ENCODE results near the gene DNAH8.
A peak's percentile ranks its signal among the peaks of the same experiment; 100 is the strongest.

DNAH8 gene

DNA sequence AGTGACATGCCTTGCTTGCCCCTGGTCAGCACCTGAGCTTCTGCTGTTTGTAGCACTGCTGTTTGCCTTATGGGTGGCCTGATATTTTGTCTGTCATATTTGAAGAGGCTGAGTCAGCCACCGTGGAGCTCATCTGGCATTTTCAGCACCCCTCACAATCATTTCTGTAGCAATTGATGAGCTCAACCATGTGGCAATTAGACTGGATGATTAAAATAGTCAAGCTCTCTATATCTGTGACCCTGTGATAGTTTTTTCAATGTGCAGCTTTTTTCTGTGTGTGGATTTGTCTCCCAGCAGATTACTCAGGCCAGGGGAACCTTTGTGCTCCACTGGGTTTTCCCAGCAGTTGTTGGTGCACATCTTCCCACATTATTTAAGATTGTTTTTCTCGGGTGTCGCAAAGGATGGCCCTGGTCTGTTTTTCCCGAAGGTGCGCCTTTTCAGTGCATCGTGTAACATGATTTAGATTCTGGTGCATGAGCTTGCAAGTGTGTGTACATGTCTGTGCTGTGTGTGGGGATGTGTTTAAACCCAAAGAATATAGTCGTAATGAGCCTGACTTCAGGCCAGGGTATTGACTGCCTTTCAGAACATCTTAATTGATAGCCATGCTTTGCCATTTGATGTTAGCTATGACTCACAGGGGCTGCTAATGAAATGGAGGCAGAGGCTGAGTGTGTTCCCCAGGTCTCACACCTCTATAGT lies 301.9 kb downstream of the DNAH8 start:
- DNase-seq (ENCODE audit: low read depth in 2 of 2): no peak

DNA sequence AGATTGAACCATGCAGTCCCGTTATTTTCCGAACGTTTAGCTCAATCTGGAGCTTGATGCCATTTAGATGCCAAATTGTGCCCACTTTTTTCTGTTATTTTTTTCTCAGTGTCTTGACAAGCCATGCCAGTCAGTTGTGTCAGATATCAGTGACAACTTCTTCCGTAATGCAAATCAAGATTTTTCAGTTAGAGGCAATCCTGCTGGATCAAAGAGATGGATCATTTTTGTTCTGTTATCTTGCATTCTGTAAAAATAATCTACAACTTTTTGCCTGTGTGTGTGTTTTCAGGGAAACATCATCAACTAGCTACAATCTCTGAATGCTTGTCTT lies 302.4 kb downstream of the DNAH8 start:
- DNase-seq (ENCODE audit: low read depth in 2 of 2): no peak

DNA sequence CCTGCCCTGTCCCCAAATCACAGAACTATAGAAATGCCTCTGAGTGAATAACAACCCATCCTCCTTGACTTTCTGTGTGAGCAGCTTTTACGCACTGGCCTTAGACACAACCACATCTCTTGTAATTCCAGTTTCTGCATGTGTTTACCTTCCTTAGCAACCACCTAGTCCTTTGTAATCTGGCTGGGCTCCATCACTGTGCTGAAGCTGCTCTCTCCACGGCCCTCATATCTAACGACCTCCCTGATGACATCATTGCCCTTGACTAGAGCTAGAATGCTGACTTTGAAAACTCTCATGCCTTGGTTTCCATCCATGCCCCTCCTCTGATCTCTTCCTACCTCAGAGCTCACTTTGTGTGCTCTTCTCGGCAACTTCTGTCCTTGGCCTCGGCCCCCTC lies 303.0 kb downstream of the DNAH8 start:
- no peak for DNase-seq (ENCODE audit: low read depth in 2 of 2)

DNA sequence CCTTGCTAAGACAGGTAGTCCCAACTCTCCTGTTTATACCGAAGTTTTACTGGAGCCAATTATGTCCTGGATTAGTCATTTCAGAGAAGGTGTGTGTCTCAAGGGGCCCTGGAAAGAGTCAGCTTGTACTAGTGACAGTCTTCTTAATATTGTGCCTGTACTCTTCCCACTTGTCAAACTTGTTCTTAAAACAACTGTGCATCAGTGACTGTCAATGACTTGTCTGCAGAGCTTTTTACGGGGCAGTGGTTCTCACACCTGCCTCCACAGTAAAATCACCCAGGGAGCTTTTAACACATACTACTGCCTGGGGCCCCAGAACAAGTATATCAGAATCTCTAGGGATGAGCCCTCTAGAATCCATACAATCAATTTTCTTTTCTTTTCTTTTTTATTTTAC lies 305.0 kb downstream of the DNAH8 start:
- DNase-seq (ENCODE audit: low read depth in 2 of 2): no peak

DNA sequence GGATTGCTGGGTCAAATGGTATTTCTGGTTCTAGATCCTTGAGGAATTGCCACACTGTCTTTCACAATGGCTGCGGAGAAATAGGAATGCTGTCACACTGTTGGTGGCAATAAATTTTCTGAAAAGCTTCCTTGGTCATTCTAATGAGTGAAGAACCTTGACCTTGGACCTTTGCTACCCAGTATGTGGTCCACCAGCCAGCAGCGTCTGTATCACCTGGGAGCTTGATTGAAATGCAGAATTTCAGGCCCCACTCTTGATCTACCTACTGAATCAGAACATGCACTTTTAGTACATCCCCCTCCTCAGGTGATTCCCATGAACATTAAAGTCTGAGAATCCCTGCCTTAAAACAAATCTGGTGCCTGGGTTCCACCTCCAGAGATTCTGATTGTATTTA lies 305.9 kb downstream of the DNAH8 start:
- no peak for DNase-seq (ENCODE audit: low read depth in 2 of 2)

DNA sequence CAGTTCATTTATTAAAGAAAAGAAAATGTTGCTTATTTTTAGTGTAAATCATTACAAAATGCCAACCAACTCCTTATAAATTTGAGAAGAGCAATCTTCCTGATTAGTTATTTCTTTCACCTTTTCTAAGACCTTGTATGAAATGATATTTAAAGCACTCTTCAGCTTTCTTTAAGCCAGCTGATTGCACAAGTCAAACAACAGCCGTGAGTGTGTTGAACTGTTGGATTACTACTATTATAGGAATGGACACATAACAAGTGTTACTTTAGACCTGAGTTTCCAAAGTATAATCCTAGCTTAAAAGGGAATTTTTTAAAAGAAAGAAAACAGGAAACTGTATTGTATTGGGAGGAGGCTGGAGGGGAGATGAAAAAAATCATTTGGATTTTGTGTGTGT lies 306.7 kb downstream of the DNAH8 start:
- DNase-seq (ENCODE audit: low read depth in 2 of 2): no peak

DNA sequence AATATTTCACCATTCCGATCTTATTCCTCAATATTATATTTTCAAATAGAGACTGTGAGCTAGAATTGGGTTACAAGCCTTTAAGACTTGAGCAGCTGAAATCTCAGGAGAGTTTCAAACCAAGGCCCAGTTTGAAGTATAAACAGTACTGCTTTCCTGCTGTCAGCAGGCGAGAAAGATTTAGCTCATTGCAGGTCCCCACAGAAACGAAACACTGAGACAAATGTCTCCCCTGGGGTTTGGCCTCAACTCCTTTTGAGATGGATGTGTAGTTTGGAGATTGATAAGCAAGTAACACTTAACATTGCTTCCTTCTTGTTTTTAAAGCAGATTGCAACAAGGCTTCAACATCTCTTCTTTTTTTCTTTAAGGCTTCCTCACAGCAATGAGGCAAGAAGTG lies 311.1 kb downstream of the DNAH8 start:
- DNase-seq (ENCODE audit: low read depth in 2 of 2): no peak

DNA sequence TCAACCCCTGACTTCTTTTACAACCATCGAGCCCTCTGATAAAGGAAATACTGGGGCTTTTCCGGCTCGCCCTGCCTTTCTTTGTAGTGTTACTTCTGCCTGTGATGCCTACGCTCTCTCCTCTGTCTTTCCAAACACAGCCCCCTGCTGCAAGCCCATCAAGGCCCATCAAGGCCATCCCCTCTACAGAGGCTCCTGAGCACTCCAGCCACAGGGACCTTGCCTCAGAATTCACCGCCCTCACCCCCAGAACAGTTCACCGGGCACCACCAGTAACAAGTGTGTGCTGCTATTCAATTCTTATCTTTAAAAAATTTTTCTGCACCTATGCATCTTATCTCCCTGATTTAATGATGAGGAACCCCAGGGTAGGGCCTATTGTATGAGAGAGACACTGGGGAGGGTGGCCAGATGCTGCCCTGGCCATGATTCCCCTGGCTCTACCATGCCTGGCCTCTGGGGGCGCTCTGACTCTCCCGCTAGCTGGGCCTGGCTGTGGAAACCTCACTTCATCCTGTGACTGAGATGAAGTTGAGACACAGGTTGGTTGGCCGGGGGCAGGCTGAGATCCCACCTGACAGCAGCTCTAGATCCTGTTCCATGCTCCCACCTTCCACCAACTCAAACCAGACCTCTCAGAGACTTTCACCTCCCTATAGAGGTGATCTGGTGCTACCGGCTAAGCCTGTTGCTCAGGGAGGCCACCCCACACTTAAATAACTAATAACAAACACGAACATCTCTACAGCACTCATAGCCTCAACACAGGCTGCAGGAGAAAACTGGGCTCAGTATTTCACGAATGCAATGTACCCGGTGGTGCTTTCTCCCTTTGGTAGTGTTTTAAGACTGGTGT lies 314.3 kb downstream of the DNAH8 start:
- peak; percentile 51 to 52 for DNase-seq (ENCODE audit: low read depth in 2 of 2)

DNA sequence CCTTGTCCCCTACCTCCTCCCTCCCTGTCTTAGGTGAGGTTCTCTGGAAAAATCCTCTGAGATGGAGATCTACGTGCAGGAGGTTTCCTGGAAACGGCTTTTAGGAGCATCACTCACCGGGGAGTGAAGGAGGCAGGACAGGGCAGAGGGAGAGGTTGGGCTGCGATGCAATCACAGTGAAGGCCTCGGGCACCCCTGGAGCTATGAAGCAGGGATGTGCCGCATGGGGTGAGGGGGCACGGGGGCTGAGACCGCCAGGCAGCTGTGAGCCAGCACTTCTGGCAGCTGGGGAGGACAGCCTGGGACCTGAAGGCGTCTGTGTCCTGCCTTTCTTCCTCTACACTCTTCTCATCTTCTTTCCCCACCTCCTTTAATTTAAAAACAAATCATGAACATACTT lies 320.6 kb downstream of the DNAH8 start:
- no peak for DNase-seq (ENCODE audit: low read depth in 2 of 2)

DNA sequence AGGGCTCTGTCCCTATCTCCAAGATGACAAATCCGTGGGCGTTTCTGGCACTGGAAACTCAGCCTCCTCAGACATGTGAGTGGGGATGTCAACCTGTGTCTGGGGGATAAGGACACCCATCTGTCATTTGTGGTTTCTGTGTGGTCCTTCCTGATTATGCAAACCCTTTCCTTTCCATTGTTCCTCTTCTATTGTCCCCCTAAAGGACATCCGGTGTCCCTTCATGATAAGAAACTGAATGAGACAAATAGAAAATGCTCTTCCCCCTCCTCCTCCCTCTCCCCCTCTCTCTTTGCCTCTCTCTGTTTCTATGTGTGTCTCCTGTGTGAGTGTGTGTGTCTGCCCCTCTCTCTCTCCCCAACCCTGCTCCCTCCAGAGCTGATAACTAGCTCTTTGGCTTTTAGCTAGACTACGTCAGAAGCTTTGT lies 322.0 kb downstream of the DNAH8 start:
- DNase-seq (ENCODE audit: low read depth in 2 of 2): no peak

DNA sequence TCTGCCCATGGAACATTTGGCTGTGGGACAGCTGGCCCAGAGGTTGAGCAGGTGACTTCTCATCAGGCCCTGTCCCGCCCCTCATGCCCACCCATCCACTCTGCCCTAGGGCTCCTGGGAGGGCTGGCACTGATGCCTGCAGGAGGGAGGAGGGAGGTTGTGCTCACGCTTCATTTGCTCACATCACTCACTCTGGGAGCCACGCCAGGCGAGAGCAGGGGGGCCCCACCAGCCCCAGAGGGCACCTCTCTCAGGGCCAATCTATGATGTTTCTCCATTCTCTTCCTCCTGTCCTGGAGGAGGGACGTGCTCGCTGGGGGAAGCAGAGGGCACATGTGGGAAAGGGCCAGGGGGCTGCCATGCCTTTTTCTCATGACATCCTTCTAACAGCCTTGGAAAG lies 322.6 kb downstream of the DNAH8 start:
- DNase-seq (ENCODE audit: low read depth in 2 of 2): no peak

DNA sequence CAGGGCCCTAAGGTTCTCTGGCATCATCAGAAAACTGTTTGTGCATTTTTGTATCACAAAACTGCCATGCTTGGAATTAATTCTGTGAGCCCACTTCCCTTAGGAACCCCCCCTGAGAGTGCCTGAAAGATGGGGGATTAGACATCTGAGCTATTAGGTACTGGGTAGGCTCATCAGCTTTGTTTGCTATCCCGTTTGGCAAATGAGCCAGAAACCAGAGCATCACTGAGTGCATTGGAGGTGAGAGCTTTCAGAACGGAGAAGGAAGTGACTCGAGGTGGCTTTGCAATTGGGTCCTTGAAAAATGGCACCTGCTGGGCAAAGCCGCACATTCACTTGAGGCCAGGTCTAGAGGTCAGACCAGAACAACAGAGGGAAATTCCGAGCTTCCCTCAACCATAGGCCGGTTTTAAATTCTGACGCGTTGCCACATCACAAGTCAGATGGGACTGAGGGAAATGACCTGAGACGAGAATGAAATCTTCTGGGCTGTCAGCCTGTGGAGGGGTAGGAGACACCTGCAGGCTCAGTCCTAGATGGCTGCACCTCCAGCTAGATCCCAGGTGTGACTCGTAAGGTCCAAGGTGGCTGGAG lies 325.1 kb downstream of the DNAH8 start:
- DNase-seq (ENCODE audit: low read depth in 2 of 2): no peak

DNA sequence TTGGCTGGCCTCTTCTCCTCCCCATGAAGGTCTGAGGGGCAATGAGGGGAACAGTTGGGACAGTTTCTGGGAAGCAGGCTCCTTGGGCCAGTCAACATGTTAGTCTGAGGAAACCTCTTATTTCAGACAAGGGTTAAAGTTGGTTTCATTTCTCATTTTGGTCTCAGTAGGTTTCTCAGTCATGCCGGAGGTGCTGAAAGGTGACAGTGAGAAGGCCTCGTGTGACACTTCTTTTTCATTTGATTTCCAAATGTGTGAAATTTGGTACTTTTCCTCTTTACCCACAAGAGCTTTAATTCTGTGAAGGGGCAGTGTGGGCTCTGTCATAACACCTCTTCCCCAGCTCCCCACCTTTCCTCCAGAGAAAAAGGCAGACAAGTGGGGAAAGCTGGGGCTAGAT lies 326.0 kb downstream of the DNAH8 start:
- no peak for DNase-seq (ENCODE audit: low read depth in 2 of 2)

DNA sequence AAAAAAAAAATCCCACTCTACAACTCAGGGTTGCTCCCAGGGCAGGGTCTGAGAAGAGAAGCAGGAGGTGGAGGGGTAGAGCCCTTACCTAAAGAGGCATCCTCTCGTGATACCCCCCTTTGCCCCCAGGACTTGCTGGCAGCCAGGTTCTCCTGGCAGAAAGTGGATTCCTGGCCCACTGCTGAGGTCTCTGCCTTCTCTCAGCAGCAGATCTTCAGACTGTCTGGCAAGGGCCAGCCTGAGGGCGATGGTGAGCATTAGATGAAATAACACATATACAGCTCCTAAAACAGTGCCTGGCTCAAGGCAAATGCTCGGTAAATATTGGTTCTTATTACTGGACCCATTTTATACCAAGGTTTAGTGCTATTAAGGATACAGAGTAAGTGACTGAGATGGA lies 328.7 kb downstream of the DNAH8 start:
- no peak for DNase-seq (ENCODE audit: low read depth in 2 of 2)

DNA sequence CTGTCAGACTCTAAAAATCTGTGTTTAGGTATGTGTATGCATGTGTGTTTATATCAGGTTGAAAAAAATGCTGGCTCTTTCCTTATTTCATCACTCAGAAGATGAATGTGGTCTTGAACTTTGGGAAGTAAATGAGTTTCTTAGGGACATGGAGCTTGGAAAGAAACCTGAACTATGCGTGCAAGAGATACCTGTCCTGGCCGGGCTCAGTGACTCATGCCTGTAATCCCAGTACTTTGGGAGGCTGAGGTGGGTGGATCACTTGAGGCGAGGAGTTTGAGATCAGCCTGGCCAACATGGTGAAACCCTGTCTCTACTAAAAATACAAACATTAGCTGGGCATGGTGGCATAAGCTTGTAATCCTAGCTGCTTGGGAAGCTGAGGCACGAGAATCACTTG lies 329.1 kb downstream of the DNAH8 start:
- DNase-seq (ENCODE audit: low read depth in 2 of 2): no peak

DNA sequence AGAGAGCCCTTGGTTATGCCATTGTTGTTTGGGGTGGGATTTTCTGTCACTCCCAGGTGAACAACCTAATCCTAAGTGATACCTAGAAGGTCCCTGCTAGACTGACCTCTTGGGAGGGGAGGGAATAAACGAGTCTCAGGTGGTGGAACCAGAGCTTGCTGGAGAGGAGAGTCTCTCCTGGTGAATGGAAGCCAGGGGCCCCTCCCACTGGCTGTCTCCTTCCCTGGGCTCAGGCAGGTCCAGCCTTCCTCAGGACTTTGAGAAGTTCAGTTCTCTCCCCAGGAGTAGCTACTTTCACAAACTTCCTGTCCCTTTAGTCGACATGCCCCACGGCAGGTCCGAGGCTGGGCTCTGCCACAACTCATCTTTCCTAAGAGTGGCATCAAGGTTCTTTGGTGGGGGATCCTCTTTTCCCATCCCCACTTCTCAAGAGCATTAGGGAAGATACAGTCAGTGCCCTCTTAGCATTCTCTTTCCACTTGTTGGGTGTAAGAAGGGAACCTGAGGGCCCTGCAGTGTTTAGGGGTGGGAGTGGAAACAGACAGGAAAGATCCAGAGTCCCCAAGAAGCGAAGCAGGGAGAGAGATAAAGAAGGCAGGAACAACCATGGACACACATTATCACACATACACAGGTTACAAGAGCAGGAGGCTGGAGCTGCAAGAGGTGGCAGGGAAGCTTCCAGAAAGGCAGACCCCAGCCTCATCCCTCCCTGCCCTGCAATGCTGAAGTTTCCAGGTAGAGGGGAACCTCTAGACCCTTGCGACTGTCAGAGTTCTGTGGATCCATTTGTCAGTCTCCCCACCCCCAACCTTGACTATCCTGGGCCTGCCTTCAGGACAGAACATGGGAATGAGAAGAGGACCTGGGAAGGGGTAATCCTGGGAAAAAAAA lies 332.6 kb downstream of the DNAH8 start:
- no peak for DNase-seq (ENCODE audit: low read depth in 2 of 2)

DNA sequence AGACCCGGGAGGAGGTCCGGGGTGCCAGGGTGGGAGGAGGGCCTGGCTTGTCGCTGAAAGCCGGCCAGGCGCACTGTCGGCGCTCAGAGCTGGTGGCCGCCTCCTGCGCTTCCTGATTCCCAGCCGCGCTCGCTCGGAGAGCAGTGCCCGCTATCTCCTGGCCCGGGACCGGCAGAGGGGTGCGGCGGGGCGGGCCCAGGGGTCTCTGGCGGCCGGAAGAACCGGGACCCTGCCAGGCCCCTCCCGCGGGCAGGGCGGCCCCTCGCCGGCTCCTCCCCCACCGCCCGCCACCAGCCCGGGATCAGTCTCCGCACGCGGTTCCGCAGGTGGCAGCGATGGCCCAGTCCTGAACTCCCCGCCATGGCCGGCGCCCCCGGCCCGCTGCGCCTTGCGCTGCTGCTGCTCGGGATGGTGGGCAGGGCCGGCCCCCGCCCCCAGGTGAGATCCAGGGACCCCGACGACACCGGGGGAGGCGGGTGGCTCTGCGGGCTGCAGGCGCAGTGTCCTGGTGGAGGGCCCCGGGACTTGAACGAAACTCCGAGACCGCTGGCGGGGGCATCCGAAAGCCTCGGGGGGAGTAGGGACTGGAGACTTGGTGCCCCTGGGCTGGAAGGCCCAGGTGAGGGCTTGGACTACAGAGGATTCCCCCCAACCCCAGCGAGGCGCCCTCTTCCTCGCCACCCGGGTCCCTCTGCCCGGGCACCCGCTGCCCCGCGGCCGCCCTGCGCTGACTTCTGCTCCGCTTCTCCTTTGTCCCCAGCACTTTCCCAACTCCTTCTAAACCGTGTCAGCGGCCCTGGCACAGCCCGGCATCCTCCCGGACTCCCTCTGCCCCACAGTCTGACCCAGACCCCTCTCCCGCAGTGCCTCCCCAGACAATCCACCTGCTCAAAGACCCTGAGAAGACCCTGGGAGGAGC lies 333.6 kb downstream of the DNAH8 start, which contains the start of gene GLP1R:
GLP1R (plus strand) TSS at position 301 of the 919 bp plus-strand sequence; CDS start at position 361, 60 bp downstream.
- DNase-seq (ENCODE audit: low read depth in 2 of 2): no peak

DNA sequence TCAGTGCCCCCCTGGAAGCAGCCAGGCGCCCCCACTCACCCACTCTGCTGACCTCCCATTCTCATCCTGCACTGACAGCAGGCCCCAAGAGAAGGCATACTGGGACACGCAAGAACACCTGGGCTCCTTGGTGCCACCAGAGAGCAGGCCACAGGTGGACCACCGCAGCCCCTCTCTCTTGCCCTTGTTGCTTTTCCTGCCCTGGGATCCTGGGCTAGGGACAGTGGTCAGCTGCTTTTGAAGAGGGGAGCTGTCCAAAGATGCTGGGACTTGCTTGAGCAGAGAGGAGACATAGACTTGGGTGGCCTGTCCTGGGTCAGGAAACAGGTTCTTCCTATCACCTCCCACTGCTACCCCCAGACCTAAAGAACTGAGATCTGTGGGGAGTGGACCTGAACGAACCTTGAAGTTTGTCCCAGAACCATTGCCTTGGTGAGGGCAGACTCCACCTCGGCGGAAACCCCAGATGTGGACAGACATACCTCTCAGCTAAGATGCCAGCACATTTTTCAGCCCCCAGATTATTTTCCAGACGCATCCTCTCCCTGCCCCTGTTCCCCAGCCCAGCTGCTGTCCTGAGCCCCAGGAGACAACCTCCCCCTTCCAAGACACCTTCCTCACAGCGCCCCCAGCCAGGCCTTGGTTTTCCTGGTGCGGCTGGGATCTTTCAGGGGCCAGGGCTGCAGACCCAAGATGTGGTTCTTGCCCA lies 334.6 kb downstream of the DNAH8 start:
- no peak for DNase-seq (ENCODE audit: low read depth in 2 of 2)

DNA sequence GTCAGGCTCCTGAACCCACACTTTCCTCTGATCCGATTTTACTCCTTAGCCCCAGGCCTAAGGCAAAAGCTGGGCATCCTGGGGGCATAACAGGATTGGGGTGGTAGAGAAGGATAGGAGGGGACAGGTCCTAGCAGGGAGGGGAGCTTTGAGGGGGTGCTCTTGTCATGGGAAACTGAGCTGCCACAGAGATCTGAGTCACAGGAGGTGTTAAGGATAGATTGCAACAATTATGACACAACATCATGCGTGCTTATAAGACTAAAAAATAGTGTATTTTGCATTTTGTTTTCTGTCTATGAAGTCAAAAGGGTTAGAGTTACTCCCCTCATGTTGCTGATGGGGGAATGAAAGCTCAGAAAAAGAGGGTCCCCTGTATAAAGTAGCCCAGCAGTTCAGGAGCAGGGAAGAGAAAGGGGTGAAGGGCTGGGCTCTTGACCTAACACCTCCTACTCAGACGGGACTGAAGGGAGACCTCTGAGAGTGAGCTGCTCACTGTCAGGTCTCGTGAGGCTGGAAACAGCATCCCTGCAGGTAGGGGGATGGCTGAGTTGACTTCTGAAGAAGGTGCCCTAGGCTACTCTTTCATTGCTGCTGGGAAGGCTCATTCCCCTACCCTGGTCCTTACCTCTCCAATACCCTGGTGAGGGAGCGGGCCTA lies 335.5 kb downstream of the DNAH8 start:
- DNase-seq (ENCODE audit: low read depth in 2 of 2): no peak

Data from stimulated activated CD8-positive, alpha-beta memory T cell treated with anti-CD3 and anti-CD28 coated beads, Interleukin-2, amount 100 ng/mL, for 48 hours (primary cell).